ENCODE results near the gene SPHK2. TPM values are rescaled to one million over a fixed set of nuclear protein-coding genes. Genes with fewer than 3 reads are reported as not detected.

SPHK2 gene
- total RNA-seq, 1 donor from 2014 or later = 7.2 TPM

DNA sequence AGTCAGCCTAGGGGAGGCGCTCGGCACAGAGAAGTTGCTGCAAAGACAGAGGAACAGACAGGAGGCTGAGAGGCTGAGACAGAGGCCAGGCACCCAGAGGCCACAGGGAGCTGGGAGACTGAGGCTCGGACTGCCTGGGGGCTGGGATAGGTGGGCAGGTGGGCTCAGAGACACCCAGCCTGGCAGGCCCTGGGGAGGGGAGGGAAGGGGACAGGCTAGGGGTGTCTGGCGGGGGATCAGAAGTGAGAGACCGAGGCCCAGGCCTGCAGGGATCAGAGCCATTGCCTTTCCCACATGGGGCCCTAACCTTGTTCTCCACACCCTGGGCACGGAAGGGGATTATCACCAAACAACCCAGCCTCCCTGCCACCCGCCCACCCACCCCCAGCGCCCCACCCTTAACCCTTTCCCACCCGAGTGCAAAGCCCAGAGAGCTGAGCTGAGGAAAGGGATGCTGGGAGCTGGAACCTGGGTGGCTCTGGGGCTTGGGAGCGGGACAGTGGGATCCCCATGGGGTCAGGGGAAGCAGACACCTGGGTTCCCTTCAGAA, 52.2 kb downstream of the SPHK2 start:
- H3K36me3 Mint-ChIP-seq = no peaks in the 10 kb centered on the region
- peaks cover 8% of the 10 kb centered on the region for H3K27me3 Mint-ChIP-seq (ENCODE audit: insufficient read depth, low read depth)
- H3K9ac ChIP-seq = no peak overlapping the region
- peaks cover 9% of the 10 kb centered on the region for H3F3A ChIP-seq (ENCODE audit: low read depth)
- H3K4me3 ChIP-seq = no peak overlapping the region
- no peak overlapping the region for H3K27ac ChIP-seq
- peaks cover 25% of the 10 kb centered on the region for H3K4me1 ChIP-seq
- TF ChIP-seq EZH2 (IDR thresholded peaks at IDR 0.05) = no peak
- TF ChIP-seq EZH2phosphoT487 (IDR thresholded peaks at IDR 0.05) = no peak
- TF ChIP-seq, protein P1, sequence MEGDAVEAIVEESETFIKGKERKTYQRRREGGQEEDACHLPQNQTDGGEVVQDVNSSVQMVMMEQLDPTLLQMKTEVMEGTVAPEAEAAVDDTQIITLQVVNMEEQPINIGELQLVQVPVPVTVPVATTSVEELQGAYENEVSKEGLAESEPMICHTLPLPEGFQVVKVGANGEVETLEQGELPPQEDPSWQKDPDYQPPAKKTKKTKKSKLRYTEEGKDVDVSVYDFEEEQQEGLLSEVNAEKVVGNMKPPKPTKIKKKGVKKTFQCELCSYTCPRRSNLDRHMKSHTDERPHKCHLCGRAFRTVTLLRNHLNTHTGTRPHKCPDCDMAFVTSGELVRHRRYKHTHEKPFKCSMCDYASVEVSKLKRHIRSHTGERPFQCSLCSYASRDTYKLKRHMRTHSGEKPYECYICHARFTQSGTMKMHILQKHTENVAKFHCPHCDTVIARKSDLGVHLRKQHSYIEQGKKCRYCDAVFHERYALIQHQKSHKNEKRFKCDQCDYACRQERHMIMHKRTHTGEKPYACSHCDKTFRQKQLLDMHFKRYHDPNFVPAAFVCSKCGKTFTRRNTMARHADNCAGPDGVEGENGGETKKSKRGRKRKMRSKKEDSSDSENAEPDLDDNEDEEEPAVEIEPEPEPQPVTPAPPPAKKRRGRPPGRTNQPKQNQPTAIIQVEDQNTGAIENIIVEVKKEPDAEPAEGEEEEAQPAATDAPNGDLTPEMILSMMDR (IDR thresholded peaks at IDR 0.05) = no peak
- H2AFZ ChIP-seq (replicated peaks) = no peak overlapping the region
- no peaks in the 10 kb centered on the region for H3K9me3 ChIP-seq (ENCODE audit: low read depth)
- no peaks in the 10 kb centered on the region for H3K79me2 ChIP-seq (ENCODE audit: low read depth)
- H3K36me3 ChIP-seq = no peaks in the 10 kb centered on the region
- H3K4me1 Mint-ChIP-seq = peaks cover 35% of the 10 kb centered on the region
- H3K4me2 ChIP-seq = no peak overlapping the region
- H3K27ac Mint-ChIP-seq = peak overlapping the region; percentile 78
- no peak overlapping the region for H3K4me3 Mint-ChIP-seq
- DNase-seq (ENCODE audit: low spot score) = no peak
- H4K20me1 ChIP-seq (ENCODE audit: low read depth) = no peaks in the 10 kb centered on the region
- H3K9me3 Mint-ChIP-seq = peaks cover 6% of the 10 kb centered on the region
- H3K27me3 ChIP-seq = peaks cover 16% of the 10 kb centered on the region

GRCh38 chr19:48672994-48673393, 53.7 kb downstream of the SPHK2 start, which contains the start of gene NTN5:
Gene NTN5 (minus strand): TSS chr19:48673017. CDS start chr19:48670986, 2,031 bp downstream.
- H3K36me3 ChIP-seq = no peaks in the 10 kb centered on the region

DNA sequence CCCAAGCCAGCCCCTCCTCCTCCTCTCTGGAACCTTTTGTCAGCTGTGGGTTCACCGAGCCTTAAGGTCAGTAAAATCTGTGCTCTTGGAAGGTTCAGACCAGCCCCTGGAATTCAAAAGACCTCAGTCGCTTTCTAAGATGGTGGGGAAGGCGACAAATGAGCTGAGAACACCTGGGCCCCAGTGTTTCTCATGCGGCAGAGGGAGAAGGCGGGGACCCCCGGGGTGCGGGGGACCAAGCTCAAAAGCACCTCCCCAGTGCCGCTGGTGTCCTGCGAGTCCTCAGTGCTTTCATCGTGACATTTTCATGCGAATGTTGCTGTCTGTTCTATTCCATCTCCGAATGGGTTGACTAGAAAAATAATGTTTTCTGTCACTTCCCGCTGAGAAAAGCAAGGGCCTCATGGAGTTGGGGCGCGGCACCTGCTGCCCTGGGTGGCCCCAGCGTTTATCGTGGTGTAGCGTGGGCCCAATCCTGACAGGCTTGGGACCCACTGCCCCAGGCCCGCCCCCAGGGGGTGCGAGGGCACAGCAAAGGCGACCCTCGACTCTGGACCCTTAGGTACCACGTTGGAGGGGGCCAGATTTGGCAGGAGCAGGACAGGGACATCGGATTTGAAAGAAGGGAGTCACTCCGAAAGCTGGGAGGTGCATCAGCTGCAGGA, 54.3 kb downstream of the SPHK2 start:
- no peak overlapping the region for H3K27ac Mint-ChIP-seq
- peaks cover 8% of the 10 kb centered on the region for H3K27me3 Mint-ChIP-seq (ENCODE audit: insufficient read depth, low read depth)
- Histone ChIP-seq H3K27ac (no peak overlapping the region), H3K9me3 (ENCODE audit: low read depth) (no peaks in the 10 kb centered on the region), H3K4me3 (no peak overlapping the region), H3K4me1 (peaks cover 25% of the 10 kb centered on the region), H2AFZ (replicated peaks) (peak overlapping the region; percentile 19), H3K27me3 (peaks cover 16% of the 10 kb centered on the region), H3K9ac (no peak overlapping the region), H3K4me2 (peak overlapping the region; percentile 34), H3K36me3 (no peaks in the 10 kb centered on the region), H3K79me2 (ENCODE audit: low read depth) (no peaks in the 10 kb centered on the region), H3F3A (ENCODE audit: low read depth) (peaks cover 9% of the 10 kb centered on the region), H4K20me1 (ENCODE audit: low read depth) (no peaks in the 10 kb centered on the region)
- peak overlapping the region; percentile 48 for H3K4me3 Mint-ChIP-seq
- H3K9me3 Mint-ChIP-seq = peaks cover 6% of the 10 kb centered on the region
- peaks cover 35% of the 10 kb centered on the region for H3K4me1 Mint-ChIP-seq
- no peaks in the 10 kb centered on the region for H3K36me3 Mint-ChIP-seq
- no peak for TF ChIP-seq EZH2phosphoT487 (IDR thresholded peaks at IDR 0.05)
- no peak for TF ChIP-seq EZH2 (IDR thresholded peaks at IDR 0.05)
- TF ChIP-seq, protein P1 (IDR thresholded peaks at IDR 0.05) = no peak
- no peak for DNase-seq (ENCODE audit: low spot score)

More at GRCh38 chr19:48672994-48673393, 53.7 kb downstream of the SPHK2 start, which contains the start of gene NTN5:
- no peaks in the 10 kb centered on the region for H4K20me1 ChIP-seq (ENCODE audit: low read depth)
- no peak within 1 kb of the TSS for H3K9ac ChIP-seq
- Mint-ChIP-seq H3K4me3 (peak within 1 kb of the TSS; percentile 48), H3K27ac (peak within 1 kb of the TSS; percentile 80), H3K4me1 (peaks cover 35% of the 10 kb centered on the region), H3K9me3 (peaks cover 6% of the 10 kb centered on the region), H3K36me3 (no peaks in the 10 kb centered on the region), H3K27me3 (ENCODE audit: insufficient read depth, low read depth) (peaks cover 8% of the 10 kb centered on the region)
- H3K4me1 ChIP-seq = peaks cover 25% of the 10 kb centered on the region
- H3K4me3 ChIP-seq = no peak within 1 kb of the TSS
- no peaks in the 10 kb centered on the region for H3K79me2 ChIP-seq (ENCODE audit: low read depth)
- TF ChIP-seq, protein P1 (IDR thresholded peaks at IDR 0.05) = no peak
- no peak for TF ChIP-seq EZH2phosphoT487 (IDR thresholded peaks at IDR 0.05)
- no peak for TF ChIP-seq EZH2 (IDR thresholded peaks at IDR 0.05)
- peaks cover 9% of the 10 kb centered on the region for H3F3A ChIP-seq (ENCODE audit: low read depth)
- H3K9me3 ChIP-seq (ENCODE audit: low read depth) = no peaks in the 10 kb centered on the region
- peak; percentile 22 for DNase-seq (ENCODE audit: low spot score)
- H3K4me2 ChIP-seq = peak within 1 kb of the TSS; percentile 34
- H2AFZ ChIP-seq (replicated peaks) = peak within 1 kb of the TSS; percentile 19
- H3K27me3 ChIP-seq = peaks cover 16% of the 10 kb centered on the region
- no peak within 1 kb of the TSS for H3K27ac ChIP-seq
